ENCODE results near the gene INAFM1.

INAFM1 gene

DNA sequence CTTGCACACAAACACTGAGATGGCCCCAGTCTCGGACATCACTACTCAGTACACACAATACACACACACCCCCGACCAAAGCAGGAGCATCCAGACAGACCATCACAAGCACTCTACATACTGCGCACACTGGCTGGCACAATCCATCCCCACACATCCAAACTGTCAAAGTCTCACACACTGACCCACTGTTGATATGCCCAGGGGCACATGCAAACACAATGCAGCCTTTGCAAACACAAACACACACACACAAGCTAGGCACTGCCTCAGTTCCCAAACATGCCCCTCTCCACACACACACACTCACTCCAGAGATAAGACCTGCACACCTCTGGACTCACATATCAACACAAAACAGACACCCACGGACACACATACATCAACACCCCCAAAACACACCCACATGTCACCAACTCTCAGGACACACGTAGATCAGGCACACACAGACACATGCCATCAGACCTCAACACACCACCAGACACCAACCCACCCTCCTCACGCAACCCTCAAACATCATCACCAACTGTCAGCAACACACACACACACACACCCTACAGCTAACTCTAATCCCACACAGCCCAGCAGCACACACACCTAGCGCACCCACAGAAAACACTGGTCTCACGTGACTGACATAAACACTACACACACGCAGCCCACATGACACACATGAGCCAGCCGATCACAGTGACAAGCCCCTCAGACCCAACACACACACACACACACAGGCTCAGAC is 45.6 kb upstream of the INAFM1 start:
- DNase-seq (ENCODE audit: low read depth, low spot score): peak; percentile 36
- TF ChIP-seq, protein P1, sequence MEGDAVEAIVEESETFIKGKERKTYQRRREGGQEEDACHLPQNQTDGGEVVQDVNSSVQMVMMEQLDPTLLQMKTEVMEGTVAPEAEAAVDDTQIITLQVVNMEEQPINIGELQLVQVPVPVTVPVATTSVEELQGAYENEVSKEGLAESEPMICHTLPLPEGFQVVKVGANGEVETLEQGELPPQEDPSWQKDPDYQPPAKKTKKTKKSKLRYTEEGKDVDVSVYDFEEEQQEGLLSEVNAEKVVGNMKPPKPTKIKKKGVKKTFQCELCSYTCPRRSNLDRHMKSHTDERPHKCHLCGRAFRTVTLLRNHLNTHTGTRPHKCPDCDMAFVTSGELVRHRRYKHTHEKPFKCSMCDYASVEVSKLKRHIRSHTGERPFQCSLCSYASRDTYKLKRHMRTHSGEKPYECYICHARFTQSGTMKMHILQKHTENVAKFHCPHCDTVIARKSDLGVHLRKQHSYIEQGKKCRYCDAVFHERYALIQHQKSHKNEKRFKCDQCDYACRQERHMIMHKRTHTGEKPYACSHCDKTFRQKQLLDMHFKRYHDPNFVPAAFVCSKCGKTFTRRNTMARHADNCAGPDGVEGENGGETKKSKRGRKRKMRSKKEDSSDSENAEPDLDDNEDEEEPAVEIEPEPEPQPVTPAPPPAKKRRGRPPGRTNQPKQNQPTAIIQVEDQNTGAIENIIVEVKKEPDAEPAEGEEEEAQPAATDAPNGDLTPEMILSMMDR (IDR thresholded peaks at IDR 0.05; ENCODE audit: low read depth, low read length): no peak
- peak overlapping the region; percentile 98 for H3K4me3 ChIP-seq (ENCODE audit: low read depth, low read length)
- in situ Hi-C loops (cut with HindIII; ENCODE audit: low sequenced_read_pairs): no loop called here

DNA sequence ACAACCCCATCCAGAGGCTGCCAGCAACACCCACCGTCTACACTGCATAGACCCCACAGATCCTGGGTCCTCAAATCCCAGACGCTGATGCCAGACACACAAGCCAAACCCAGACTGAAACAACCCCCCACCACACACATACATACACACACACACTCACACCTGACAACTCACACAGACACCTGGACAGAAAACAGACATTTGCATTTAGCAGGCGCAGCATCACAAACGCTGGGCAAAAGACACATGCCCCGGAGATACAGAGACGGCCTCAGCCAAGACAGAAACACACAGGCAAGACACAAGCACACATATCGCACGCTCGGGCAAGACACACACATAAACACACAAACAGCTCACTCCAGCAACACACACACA is 45.0 kb upstream of the INAFM1 start:
- DNase-seq (ENCODE audit: low read depth, low spot score): peak; percentile 31
- TF ChIP-seq, protein P1 (IDR thresholded peaks at IDR 0.05; ENCODE audit: low read depth, low read length): no peak
- in situ Hi-C loops (cut with HindIII; ENCODE audit: low sequenced_read_pairs): no loop called here
- peak overlapping the region; percentile 98 for H3K4me3 ChIP-seq (ENCODE audit: low read depth, low read length)

DNA sequence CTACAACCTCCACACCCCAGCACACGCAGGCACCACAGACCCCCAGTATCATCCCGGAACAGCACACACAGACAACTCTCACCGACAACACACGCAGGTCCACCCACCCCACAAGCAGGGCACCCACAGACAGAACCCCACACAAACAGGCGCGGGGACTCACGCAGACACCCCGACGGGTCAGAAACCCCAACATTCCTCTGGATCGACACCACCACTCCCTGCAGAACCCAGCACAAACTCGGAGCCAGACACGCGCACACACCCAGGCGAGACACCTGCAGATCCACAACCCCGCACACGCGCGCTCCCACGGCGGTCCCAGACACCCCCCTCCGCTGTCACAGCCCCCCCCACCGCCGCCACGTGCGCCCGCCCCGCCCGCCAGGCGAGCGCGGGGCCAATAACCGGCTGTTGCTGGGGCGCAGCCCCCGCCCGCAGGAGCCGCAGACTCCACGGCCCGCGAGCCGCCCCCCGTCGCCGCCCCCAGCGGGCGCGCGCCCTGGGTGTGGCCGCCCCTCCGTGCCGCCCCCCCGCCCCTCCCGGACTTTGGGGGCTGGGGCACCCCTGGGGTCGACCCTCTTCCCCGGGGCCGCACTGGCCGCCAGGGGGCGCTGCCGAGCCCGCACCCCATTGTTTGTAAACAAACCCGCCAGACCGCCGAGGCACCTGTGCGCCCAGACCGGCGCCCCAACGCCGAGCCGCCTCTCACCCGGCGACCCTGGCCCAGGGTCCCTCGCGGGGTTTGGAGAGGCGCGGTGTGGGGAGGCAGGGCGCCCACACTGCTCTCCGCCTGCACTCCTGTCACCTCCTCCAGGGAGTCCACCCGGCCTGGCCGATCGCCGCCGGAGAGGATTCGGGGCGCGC is 44.4 kb upstream of the INAFM1 start:
- TF ChIP-seq, protein P1 (IDR thresholded peaks at IDR 0.05; ENCODE audit: low read depth, low read length): peak; percentile 70
- in situ Hi-C loops (cut with HindIII; ENCODE audit: low sequenced_read_pairs): no loop called here
- peak overlapping the region; percentile 98 for H3K4me3 ChIP-seq (ENCODE audit: low read depth, low read length)
- DNase-seq (ENCODE audit: low read depth, low spot score): peak; percentile 36

DNA sequence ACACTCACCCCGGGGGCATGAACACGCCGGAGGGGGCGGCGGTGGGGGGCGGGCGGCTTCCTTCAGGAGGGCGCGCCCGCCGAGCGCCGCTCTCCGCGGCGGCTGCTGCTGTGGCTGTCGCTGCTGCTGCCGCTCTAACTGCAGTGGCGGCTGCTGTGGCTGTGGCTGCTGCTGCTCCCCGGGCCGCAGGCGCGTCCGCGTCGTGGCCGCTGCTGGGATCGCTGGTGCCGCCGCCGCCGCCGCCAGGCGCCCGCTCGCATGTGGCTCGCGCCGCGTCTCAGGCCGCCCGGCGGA is 43.8 kb upstream of the INAFM1 start, which contains the start of gene BBC3:
Gene BBC3 (minus strand): TSS at position 279 of the 294 bp plus-strand sequence. CDS start 2,768 bp downstream, outside the sequence.
- in situ Hi-C loops (cut with HindIII; ENCODE audit: low sequenced_read_pairs): no loop called here
- TF ChIP-seq, protein P1 (IDR thresholded peaks at IDR 0.05; ENCODE audit: low read depth, low read length): no peak
- no peak for DNase-seq (ENCODE audit: low read depth, low spot score)
- H3K4me3 ChIP-seq (ENCODE audit: low read depth, low read length): peak within 1 kb of the TSS; percentile 98

DNA sequence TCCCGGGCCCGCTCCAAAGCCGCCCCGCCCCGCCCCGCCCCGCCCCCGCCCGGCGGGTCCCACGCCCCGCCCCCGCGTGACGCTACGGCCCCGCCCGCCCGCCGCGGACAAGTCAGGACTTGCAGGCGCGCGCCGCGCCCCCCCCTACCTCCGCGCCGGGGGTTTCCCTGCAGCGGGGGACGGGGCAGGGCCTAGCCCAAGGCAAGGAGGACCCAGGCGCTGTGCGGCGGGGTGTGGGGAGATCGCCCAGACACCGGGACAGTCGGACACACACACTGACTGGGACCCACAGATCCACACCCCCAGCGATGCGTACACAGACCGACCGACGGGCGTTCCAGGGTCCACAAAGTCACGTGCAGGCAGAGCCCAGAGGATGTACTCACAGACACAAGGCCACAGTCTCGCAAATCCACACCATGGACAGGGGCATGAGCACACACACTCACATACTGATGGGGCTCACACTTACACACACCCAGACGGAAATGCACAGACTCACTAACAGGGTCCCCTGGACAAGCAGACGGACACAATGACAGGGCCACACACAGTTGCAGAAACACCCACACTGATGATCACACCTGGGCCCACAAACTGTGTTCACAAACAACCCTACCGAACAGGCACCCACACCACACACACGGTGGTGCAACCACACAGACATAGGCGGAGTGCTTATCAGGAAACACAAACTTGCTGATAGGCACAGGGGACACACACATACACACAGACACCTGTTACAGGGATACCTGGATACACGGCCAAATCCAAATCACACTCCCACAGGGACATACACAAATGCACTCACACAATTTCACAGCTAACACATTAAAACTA is 43.2 kb upstream of the INAFM1 start:
- in situ Hi-C loops (cut with HindIII; ENCODE audit: low sequenced_read_pairs): no loop called here

More for the DNA sequence above, 43.2 kb upstream of the INAFM1 start:
- TF ChIP-seq, protein P1 (IDR thresholded peaks at IDR 0.05; ENCODE audit: low read depth, low read length): no peak
- peak; percentile 92 for DNase-seq (ENCODE audit: low read depth, low spot score)
- peak overlapping the region; percentile 35 for H3K4me3 ChIP-seq (ENCODE audit: low read depth, low read length)

Data from astrocyte of the spinal cord (primary cell).